Sigmoid colon (tissue), 3 donors: ENCODE results near the gene CALY.

ENCODE experiments used
- POLR2A ChIP-seq, 2 donors: fragments of 450-650 bp; IDR thresholded peaks; one replicate each; pipeline ENCODE4 v1.6.1; 2016; ENCODE audit warnings: antibody characterized with exemption in 2 of 2, mild to moderate bottlenecking in 2 of 2, moderate library complexity in 2 of 2
- TF ChIP-seq, protein P1 (sequence below), 4 experiments: fragments of 450-650 bp in 3 of 4; fragments of 200-600 bp in 1 of 4; IDR thresholded peaks; one replicate each; pipeline ENCODE4 v1.5.1; 2016 to 2019; ENCODE audit warnings: antibody characterized with exemption in 4 of 4, mild to moderate bottlenecking in 3 of 4, moderate library complexity in 2 of 4

DNA sequence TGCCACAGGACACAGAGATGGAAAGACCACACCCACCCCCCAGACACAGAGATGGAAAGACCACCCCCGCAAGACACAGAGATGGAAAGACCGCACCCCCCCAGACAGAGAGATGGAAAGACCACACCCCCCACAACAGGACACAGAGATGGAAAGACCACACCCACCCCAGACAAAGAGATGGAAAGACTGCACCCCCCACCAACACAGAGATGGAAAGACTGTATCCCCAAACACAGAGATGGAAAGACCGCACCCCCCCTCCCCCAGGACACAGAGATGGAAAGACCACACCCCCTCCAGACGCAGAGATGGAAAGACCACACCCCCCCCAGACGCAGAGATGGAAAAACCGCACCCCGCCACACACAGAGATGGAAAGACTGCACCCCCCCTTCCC, 20.0 kb downstream of the CALY start:
- TF ChIP-seq, protein P1, sequence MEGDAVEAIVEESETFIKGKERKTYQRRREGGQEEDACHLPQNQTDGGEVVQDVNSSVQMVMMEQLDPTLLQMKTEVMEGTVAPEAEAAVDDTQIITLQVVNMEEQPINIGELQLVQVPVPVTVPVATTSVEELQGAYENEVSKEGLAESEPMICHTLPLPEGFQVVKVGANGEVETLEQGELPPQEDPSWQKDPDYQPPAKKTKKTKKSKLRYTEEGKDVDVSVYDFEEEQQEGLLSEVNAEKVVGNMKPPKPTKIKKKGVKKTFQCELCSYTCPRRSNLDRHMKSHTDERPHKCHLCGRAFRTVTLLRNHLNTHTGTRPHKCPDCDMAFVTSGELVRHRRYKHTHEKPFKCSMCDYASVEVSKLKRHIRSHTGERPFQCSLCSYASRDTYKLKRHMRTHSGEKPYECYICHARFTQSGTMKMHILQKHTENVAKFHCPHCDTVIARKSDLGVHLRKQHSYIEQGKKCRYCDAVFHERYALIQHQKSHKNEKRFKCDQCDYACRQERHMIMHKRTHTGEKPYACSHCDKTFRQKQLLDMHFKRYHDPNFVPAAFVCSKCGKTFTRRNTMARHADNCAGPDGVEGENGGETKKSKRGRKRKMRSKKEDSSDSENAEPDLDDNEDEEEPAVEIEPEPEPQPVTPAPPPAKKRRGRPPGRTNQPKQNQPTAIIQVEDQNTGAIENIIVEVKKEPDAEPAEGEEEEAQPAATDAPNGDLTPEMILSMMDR (IDR thresholded peaks at IDR 0.05), result no peak
- no peak for TF ChIP-seq POLR2A (IDR thresholded peaks at IDR 0.05)
